Mammary epithelial cell (primary cell): Measurements from ENCODE around the gene MAZ.

Source experiments
- EZH2 ChIP-seq: IDR thresholded peaks from 2 replicates; pipeline ENCODE4 v1.6.1; 2012; ENCODE audit warnings: low read length, inconsistent platforms, borderline replicate concordance
- TF ChIP-seq, protein P1 (sequence below), 2 donors: IDR thresholded peaks in 1 of 2; conservative IDR thresholded peaks in 1 of 2; 2 replicates each; pipeline ENCODE4 v1.5.1; 2011 to 2012; ENCODE audit warnings: inconsistent platforms in 2 of 2, low read length in 2 of 2, mild to moderate bottlenecking in 2 of 2, control low read depth in 1 of 2, low read depth in 1 of 2; ENCODE audit not compliant: insufficient read depth in 1 of 2; ENCODE audit errors: extremely low read depth in 1 of 2

DNA sequence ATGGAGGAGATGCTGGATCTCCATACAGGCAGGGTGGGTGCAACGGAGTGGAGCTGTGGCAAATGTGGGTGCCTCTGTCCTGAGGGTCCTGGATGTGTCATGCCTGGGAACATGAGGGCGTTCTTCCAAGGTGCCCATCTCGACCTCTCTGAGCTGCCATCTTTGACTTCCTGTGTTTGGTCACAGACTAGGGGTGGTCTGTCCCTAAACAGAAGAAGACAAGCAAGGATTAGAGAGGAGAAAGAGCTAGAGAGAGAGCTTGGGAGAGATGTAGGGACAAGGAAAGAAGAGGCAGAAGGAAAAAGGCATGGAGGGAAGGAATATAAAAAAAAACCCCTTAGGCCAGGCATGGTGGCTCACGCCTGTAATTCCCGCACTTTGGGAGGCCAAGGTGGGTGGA, 31.6 kb upstream of the MAZ start:
- TF ChIP-seq, protein P1, sequence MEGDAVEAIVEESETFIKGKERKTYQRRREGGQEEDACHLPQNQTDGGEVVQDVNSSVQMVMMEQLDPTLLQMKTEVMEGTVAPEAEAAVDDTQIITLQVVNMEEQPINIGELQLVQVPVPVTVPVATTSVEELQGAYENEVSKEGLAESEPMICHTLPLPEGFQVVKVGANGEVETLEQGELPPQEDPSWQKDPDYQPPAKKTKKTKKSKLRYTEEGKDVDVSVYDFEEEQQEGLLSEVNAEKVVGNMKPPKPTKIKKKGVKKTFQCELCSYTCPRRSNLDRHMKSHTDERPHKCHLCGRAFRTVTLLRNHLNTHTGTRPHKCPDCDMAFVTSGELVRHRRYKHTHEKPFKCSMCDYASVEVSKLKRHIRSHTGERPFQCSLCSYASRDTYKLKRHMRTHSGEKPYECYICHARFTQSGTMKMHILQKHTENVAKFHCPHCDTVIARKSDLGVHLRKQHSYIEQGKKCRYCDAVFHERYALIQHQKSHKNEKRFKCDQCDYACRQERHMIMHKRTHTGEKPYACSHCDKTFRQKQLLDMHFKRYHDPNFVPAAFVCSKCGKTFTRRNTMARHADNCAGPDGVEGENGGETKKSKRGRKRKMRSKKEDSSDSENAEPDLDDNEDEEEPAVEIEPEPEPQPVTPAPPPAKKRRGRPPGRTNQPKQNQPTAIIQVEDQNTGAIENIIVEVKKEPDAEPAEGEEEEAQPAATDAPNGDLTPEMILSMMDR (conservative IDR thresholded peaks at IDR 0.05 in 1 of 2, IDR thresholded peaks at IDR 0.05 in 1 of 2; ENCODE audit: extremely low read depth in 1 of 2, insufficient read depth in 1 of 2, low read depth in 1 of 2, low read length in 2 of 2) = no peak
- TF ChIP-seq EZH2 = no peak
